NCI-H82 (cell line): ENCODE measurements around the gene BICD1.

ENCODE experiments used
- DNase-seq: peaks from one replicate; lab custom pipeline; 2025; lab: John Stamatoyannopoulos, UW

Gene BICD1

DNA sequence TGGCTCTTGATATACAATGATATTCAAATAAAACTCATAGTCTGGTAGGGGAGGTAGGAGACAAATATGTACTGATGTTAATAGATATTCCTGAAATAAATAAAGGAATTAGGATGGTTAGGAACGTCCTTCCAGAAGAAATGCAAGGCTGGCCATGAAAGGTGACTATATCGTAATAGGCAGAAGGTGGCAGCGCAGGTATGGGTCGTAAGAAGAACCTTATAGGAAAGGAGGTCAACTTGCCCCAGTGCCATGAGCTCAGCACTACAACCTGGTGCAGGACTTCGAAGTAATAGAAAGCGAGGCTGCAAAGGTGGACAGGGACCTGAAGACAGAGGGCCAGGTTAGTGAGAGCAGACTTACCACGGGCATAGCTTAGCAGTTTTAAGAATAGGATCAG lies 237.4 kb downstream of the BICD1 start:
- DNase-seq, result peak; percentile 13

DNA sequence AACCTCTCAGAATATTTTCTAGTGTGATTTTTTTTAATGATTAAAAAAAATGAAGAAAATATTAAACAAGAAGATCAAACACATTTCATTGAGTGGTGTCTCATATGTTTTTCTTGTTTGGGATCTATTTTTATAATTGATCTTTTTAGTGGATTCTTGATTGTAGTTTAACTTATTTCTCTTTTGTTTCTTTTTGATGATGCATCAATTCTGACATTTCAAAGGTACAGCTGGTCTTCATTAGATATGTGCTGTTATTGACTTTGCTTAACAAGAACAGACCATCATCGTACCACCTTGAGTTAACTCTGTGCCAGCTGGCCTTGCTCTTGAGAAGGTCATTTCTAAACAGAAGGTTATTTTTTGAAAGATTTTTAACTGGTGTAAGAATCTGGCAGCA lies 246.9 kb downstream of the BICD1 start:
- no peak for DNase-seq

DNA sequence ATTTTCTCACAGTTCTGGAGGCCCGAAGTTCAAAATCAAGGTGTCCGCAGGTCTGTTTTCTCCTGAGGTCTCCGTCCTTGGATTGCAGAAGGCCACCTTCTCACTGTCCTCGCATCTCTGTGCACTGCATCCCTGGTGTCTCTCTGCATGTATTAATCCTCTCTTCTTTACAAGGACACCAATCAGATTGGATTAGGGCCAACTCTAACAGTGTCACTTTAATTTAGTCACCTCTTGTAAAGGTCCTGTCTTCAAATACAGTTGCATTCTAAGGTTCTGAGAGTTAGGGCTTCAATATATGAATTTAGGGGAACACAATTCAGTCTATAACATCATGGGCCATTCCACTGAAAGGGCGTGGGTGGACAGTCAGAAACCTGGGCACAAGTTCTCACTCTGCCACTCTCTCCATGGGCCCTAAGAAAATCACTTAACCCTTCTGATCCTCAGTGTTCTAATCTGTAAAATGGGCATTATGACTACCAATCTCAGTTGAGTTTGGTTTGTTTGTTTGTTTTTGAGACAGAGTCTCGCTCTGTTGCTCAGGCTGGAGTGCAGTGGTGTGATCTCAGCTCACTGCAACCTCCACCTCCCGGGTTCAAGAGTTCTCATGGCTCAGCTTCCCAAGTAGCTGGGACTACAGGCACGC lies 251.1 kb downstream of the BICD1 start:
- DNase-seq, result peak; percentile 25

DNA sequence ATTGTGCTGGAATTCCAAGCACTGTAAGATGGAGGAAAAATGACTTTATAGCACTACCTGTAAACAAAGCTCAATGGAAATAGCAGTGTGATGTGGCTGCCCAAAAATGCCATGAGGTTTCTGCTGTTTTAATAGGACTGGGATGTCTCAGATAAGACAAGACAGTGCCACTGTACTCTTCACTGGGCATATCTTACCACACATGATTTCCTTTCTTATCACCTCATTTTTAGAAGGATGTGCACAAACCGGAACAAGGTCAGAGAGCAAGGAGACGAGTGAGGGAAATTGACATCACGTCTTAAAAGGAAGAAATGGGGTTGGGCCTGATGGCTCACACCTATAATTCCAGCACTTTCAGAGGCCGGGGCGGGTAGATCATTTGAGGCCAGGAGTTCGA lies 254.3 kb downstream of the BICD1 start:
- no peak for DNase-seq

DNA sequence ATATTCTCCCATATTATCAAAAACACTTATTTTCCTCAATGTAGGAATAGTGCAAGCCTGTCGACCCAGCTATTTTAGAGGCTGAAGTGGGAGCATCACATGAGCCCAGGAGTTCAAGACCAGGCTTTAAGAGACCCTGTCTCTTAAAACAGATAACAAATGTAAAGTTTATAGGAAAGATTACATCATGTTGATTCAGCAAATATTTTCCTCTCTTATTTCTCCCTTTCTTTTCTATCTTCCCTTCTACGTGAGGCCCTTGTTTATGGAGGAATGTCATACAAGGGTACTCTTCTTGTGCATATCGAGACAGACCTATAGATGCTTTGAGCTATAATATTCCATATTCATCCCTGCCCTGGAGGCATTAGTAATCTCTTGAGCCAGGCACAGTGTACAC lies 256.2 kb downstream of the BICD1 start:
- DNase-seq, result no peak

DNA sequence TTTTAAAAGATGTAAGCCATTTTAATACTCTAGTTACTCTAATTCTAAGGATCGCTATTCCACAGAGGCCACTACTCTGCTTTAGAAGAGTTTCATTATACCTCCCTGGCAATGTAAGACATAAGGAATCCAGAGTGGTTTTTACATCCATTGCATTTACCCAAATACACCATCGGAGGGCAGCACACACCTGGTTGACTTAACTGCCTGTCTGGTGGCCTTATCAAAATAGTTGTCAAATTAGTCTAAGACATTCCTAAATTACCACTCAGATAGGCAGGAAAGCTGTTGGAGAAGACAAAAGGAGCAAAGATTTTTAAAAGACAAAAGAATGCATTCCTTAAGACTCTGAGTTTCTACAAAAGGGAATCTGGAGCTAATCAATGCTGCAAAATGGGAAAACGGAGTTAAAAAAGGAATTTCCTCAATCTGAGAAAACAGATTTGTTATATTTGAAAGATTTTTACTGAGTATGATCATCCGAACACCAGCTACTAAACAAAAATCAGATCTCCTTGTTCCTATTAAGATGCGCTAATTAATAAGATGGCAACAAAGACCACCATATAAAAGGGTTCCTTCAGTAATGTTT lies 258.9 kb downstream of the BICD1 start:
- DNase-seq, result peak; percentile 82

DNA sequence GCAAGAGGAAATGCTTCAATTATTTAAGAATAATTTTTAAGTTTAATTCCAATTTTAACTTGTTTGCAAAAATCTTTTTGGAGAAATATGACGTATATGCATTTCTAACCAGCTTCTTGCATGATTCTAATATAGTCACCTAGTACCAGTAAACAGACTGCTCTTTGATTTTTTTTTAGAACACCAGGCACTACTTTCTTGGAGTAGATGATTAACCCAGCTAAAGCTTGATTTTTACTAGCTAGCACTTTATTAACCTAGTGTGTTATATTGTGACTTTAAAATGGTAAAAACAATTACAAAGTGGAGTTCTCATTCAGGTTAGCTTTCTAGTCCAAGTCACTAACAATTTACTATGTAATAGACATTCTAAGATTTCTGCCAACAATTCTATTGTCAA lies 260.1 kb downstream of the BICD1 start:
- DNase-seq, result no peak

DNA sequence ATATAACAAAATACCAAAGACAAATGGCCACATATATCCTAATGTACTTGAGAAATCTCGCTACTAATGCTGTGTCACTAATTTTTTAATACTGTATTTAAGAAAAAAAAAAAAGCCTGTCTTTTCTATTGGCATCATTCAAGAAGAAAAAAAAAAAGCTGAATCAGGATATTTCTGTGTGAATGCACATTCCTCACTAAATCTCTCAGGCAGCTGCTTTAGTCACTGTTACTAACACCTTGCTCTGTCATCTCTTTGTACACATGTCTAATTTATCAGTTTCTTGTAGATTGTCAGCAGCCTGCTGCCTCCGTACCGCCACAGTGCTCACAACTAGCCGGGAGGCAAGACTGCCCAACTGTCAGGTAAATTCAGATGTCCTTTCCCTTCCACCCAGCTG lies 260.7 kb downstream of the BICD1 start:
- DNase-seq, result no peak

DNA sequence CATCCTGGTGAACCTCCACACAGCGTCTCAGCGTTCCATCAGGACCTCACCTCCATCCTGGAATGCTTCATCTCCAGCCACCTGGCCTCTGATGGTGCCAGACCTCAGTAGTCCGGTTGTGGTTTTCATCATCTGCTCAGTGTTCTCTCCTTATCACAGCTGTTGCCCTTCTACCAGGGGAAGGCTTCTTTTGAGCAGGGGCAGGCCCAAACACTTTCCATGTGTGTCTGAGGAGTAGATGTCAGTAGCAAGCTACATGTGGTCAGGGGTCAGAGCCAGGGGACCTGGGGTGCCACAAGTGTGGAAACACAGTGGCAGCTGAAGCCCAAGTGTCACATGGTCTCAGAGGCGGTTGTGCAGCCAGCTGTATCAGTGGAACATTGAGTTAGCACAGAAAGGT lies 262.6 kb downstream of the BICD1 start:
- no peak for DNase-seq

DNA sequence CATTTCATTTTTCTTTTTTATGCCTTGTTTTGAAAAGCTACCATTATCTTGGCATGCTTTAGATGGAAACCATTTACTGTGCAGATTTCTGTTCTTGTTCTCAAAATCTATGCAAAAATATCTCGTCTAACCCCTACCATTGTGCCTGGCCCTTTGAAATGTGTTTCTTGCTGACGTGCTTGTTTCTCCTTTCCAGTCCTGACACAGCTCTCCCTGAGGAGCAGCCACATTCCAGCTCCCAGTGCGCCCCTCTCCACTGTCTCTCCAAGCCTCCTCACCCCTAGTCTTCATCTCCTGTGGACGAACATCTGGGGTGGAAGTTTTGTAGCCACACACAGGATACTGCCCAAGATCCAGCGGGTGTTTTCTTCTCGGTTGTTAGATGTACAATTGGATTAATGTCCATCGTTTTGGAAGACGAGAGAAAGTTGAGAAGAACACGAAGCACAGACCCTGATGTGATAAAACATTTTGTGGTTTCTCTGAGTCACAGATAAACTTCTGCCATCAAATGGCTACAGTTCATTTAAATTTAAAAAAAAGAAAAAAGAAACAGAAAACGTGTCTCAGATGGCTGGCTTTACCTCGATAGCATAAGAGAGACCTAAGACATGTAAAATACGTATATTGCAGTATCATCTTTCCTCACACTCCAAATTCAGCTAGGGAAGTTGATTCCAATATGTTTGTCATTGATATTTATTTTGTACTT lies 270.9 kb downstream of the BICD1 start:
- DNase-seq, result no peak

DNA sequence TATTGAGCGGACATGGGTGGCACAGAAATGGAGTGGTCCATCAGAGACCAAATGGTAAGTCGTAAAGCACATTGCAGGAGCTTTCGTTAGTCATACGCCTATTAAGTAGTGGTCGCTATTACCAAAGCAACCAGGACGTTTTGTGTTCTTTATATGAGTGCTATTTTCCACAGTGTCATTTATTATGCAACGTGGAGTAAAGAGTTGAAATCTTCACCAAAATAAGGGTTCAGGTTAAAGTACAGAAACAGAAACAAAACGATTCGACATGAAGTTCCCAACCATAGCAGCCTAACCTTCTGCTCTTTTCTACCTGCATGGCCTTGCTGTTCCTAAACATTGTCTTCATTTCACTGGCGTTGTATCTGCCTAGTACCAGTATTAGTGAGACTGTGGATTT lies 272.6 kb downstream of the BICD1 start:
- DNase-seq, result no peak

DNA sequence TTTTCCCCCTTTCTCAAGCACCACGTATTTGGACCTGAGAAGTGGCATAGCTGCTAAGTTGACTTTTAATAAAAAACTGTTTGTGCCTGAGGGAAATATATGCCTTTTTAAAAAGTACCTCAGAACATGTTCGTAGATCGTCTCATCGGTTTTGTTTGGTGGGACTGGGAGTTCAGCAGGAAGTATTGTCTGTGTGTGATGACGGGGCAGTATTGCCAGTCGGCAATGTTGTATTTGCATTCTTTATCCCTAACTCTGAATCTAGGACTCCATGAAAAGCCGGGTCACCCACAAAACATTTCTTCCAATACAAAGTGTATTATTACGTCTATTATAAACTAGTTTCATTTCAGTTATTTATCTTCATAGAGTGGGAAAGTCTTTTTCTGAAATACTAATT lies 273.0 kb downstream of the BICD1 start:
- no peak for DNase-seq

DNA sequence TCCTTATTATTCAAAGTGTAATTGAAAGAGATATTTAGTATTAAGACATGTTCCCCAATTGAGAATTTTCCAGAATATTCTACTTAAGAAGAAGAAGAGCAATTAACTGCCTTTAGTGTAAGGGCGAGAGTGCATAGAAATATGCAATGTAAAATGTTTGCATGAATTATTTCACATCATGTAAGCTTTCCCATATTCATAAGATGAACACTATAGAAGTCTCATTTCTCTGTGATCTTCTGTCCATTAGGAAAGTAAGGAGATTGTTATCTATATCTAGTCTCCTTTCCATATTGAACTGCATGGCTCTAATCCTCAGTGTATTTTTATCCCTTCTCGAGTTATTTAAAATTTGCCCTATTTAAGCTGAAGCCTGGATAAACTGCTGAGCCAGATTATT lies 275.6 kb downstream of the BICD1 start:
- no peak for DNase-seq

DNA sequence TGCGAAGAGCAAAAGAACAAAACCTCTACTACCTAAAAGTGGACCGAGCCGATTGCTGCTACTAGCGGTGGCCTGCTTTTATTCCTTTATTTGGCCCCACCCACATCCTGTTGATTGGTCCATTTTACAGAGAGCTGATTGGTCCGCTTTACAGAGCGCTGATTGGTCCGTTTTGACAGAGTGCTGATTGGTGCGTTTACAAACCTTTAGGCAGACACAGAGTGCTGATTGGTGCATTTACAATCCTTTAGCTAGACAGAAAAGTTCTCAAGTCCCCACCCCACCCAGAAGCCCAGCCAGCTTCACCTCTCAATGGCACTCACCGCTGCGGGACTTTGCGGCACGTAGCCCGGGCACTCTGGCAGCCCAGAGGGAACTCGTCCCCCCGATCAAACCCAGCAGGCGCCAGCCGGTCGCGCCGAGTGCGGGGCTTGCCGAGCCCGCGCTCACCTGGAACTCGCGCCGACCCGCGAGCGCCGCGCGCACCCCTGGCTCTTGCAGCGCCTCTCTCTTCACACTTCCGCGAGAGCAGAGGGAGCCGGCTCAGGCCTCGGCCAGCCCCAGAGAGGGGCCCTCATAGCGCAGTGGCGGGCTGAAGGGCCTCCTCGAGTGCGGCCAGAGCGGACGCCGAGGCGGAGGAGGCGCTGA lies 284.0 kb downstream of the BICD1 start:
- DNase-seq, result peak; percentile 36

DNA sequence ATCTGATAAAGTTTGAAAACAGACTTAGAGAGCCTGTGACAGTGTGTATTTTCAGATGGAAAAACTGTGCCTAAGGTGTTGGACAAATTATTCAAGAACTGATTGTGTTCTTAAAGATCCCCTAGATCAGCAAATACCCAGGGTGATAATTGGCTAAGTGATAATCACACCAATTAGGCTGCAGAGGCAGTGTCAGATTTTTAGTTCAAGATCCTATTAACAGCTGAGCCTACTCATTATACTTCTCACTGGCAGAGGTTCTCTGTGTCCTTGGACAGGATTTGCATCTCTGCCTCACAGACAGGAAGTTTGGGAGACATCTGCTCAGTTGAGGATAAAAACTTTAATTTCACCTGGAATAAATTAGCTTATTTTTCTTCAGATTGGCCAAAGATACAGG lies 288.4 kb downstream of the BICD1 start:
- peak; percentile 97 for DNase-seq

DNA sequence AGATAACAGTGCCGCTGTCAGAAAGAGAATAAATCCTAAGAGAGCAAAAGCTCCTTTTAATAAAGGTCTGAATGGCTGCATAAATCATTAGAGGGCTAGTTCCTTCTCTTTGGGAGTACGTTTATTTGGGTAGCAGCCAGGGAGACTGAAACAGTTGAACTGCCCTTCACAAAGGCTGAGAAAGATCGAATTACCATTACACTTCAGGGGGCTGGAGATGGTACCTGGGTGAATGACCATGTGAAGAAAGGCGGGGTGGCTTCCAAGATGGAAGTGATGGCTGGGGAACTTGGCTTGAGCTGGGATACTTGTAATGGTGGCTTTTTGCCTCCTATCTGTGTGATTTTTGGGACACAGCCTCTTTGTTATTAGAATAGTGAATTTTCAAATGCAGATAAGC lies 291.0 kb downstream of the BICD1 start:
- DNase-seq, result no peak

DNA sequence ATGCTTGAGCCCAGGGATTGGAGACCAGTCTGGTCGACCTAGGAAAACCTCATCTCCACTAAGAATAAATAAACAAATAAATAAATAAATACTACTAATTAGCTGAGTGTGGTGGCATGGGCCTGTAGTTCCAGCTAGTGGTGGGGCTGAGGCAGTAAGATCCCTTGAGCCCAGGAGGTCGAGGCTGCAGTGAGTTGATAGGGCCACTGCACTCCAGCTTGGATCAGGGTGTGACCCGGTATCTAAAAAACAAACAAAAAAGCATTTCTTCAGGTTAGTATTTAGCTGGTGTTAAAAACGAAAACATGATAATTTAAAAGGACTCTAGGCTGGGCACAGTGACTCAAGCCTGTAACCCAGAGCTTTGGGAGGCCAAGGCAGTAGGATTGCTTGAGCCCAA lies 291.5 kb downstream of the BICD1 start:
- DNase-seq, result no peak

DNA sequence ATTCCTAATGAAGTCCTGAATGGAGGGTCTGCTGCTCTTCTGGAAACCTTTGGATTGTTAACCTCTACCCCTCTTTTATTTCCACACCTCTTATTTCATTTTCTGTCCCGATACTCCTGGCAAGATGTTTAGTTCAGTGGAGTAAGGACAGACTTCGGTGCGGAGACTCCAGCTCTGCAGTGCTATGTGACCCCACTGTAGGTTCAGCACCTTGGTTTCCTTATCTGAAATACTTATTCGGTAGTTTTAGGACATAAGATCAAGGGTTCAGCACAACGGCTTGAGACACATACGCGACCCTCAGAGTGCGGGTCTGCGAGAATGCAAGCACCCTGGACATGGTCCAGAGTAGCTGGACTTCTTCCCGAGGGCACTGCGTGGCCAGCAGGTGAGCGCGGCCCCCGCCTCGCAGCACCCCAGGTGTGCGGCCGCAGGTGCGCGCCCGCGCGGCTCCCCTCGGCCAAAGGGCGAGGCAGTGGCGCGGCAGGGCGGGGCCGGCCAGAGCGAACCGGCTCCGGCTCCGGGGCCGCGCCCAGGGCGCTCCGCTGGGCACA lies 292.2 kb downstream of the BICD1 start:
- no peak for DNase-seq

DNA sequence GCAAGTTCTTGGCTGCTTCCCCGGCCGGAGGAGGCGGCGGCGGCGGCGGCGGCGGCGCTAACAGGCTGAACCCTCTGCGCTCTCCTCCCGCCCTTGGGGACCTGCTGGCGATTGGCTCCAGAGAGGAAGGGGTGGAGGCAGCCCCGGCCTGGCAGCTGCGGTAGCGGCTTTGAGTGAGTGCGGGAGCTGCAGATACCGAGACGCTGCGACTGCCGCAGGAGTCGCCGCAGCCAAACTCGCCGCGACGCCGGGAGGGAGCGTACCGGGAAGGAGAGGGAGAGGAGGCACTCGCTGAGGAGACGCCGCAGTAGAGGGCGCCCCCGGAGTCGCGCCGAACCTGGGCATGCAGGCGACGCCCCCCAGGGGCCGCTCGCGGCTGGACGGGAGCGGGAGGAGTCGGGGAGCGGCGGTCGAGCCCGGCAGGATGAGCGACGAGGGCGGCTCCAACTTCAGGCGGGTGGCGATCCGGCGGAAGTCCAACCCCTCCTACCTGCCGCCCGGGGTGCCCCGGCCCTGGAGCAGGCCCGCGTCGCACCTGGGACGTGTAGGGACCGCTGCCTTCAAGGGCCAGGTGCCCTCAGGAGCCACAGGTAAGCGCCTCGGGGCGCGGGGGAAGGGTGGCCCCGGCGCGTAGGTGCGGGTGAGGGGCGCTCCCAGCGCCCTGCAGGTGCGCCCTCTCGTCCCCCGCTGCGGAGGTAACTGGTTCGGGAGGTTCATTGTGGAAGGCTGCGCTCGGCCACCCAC lies 292.9 kb downstream of the BICD1 start, which contains the start of gene FGD4:
FGD4 (plus strand) TSS at position 189 of the 744 bp plus-strand sequence.
- peak; percentile 94 for DNase-seq

DNA sequence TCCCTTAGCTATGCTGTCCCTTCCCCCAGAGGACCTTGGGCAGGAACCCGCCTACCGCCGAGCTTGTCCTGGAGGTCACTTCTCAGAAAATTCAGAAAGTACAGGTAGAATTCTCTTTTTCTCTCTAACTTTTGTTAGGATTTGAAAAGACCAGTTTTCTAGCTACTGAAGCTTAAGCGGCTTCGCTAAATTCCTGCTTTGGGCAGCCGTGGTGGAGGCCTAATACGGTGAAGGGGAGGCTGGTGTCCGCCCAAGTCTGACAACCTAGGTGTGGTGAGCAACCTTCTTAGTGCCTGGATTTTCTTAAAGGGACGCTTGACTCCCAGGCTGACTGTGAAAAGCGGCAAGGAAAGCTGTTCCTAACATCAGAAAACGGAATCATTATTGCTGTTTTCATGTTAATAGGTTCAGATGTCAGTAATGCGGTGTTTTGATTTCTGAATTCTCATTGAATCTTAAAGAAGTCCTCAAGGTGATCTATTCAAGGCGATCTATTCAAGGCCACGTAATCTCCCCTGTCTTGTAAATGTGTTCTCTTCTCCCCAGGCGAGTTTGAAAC lies 293.5 kb downstream of the BICD1 start:
- peak; percentile 31 for DNase-seq

DNA sequence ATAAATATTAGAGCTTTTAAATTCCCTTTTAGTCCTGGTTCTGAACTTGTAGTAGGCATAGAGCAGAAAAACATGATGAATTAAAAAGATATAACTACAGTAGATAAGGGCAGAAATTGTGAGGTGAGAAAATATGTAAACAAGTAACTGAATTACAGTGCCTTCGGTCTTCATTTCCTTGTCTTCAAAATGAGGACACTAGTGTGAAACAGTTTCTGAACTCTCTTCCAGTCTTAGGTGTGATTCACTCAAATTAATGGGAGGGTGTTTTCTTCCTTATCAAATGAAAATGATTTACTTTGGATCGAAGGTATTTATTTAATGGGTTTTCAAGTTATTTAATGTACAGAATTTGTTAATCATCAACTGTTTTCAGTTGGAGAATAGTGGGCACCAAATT lies 294.2 kb downstream of the BICD1 start:
- no peak for DNase-seq

DNA sequence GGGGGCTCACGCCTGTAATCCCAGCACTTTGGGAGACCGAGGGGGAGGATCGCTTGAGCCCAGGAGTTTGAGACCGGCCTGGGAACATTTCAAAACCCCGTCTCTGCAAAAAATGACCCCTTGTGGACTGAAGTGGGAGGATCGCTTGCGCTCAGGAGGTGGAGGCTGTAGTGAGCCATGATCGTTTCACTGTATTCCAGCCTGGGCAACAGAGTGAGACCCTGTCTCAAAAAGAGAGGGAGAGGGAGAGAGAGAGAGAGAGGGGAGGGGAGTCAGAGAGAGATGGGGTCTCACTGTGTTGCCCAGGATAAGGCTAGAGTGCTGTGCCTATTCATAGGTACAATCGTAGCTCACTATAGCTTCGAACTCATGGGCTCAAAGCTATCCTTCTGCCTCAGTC lies 295.5 kb downstream of the BICD1 start:
- no peak for DNase-seq
